RCC 7860 (cell line): Measurements from ENCODE around the gene ATRN.
"Not testable (repeated sequence)": the region's sequence is repeated elsewhere in the genome, so short reads cannot be mapped to it uniquely, and the experiment has no call there.

ENCODE experiments used
- DNase-seq: peaks from one replicate; pipeline ENCODE4 v3.0.0-alpha.2; 2015; ENCODE audit warnings: low spot score
- FAIRE-seq: peaks from 2 replicates; lab custom pipeline; 2012; peaks lifted over from hg19 to GRCh38; lab: Jason Lieb, UNC

ATRN gene

GRCh38 chr20:3470627-3471396 is at the start of gene ATRN:
TSS of gene ATRN (plus strand) at chr20:3471018. CDS start at chr20:3471108, 90 bp downstream.
- FAIRE-seq: no peak

DNA sequence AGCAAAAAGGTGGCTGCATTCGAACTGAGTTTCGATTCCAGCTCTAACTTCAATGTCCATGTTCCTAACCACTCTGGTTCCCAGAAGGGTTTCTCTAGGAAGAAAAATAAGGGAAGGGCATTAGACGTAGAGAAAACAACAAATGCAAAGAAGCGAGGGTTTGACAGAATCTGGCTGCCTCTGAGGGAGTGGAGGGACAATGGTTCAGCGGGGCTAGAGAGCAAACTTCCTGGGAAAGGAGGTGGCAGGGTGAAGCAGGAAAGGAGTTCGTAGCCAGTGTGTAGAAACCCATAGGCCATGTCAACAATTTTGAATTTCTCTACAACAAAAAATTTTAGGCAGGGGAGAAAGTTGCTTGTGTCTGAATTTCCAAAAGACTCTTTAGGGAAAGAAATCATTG is 48.8 kb upstream of the ATRN start:
- no peak for DNase-seq
- FAIRE-seq: no peak

More at GRCh38 chr20:3470627-3471396, at the start of gene ATRN:
- peak; percentile 58 for DNase-seq

- DNase-seq (no peak), FAIRE-seq (no peak)
These were observed 47.7 kb upstream of the ATRN start for GRCh38 chr20:3423126-3423525.

GRCh38 chr20:3426766-3427165 is 44.1 kb upstream of the ATRN start:
- FAIRE-seq, DNase-seq: not testable (repeated sequence)

- DNase-seq (no peak), FAIRE-seq (no peak)
These were observed 40.3 kb upstream of the ATRN start for GRCh38 chr20:3430376-3431069.

DNA sequence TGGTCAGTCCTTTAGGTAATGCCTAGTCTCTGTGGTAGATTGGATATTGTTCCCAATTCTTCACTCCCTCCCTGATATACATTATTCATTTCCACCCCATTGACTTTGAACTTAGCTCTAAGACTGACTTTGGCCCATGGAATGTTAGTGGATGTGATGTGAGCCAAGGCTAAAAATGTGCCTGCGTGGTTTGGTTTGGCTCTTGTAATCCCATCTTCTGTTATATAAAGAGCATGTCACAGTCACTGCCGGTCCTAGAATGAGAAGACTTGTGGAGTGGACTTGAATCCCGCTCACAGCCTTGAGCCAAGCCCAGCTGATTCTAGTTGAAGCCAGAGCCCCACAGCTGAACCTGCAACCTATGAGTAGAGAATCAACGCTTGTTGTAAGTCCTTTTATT is 39.7 kb upstream of the ATRN start:
- no peak for FAIRE-seq
- no peak for DNase-seq

- FAIRE-seq (no peak), DNase-seq (no peak)
These were observed 38.0 kb upstream of the ATRN start for GRCh38 chr20:3432844-3433243.

- no peak for FAIRE-seq
- no peak for DNase-seq
These were observed 37.1 kb upstream of the ATRN start for GRCh38 chr20:3433744-3434143.

DNA sequence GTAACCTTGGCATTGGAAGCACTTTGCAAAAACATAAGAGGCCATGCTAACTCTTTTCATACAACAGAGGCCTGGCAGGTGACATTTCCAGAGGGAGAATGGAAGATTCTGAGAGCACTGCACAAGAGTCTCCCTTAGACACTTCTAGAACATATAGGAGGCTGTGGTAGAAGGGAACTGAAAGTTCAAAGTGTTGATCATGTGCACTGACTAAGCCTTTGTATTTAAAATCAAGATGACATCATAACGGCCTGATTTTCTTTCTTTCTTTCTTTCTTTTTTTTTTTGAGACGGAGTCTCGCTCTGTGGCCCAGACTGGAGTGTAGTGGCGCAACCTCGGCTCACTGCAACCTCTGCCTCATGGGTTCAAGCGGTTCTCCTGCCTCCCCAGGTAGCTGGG is 36.6 kb upstream of the ATRN start:
- no peak for FAIRE-seq

GRCh38 chr20:3436864-3437574 is 33.8 kb upstream of the ATRN start:
- FAIRE-seq: no peak

More for the DNA sequence above, 36.6 kb upstream of the ATRN start:
- DNase-seq: no peak

GRCh38 chr20:3446779-3447178 is 24.0 kb upstream of the ATRN start:
- FAIRE-seq: no peak
- DNase-seq: no peak

More at GRCh38 chr20:3436864-3437574, 33.8 kb upstream of the ATRN start:
- no peak for DNase-seq

DNA sequence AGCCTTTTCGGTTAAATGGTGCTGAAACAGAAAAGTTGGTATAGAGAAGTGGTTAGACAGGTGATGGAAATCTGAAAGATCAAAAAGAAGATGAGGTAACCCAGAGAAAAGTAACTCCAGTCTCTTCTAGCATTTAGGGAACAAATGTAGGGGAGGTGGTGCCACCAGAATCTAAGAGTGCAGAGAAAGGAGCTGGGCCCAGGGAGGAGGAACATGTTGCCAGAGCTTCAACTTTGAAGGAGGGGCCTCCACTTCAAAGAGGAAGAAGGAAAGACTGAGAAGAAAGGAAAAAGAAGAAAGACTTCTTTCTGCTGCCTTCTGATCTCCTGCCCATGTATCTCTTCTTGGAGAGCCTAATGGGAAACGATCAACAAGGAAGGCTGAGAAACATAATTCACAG is 23.5 kb upstream of the ATRN start:
- FAIRE-seq (no peak), DNase-seq (no peak)

- no peak for FAIRE-seq
These were observed 21.5 kb upstream of the ATRN start for GRCh38 chr20:3449319-3449718.

DNA sequence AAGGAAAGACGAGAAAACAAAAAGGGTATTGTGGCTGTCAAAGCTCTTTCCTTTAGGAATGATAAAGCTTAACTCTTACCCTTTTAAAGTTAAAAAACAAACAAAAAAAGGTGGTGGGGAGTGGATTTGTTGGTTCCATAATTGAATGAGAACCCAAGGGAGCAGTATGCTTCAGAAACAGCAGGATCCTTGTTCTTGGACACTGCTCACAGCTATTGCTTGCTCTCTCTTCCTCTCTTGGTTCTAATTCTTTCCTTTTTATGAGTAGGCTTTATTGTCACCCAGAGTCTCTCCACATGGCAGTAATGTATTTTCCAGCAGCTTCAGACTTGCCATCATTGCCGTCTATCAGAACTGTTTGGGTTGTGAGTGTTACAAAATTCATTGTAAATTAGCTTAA is 18.7 kb upstream of the ATRN start:
- no peak for FAIRE-seq
- DNase-seq: no peak

More at GRCh38 chr20:3449319-3449718, 21.5 kb upstream of the ATRN start:
- no peak for DNase-seq

DNA sequence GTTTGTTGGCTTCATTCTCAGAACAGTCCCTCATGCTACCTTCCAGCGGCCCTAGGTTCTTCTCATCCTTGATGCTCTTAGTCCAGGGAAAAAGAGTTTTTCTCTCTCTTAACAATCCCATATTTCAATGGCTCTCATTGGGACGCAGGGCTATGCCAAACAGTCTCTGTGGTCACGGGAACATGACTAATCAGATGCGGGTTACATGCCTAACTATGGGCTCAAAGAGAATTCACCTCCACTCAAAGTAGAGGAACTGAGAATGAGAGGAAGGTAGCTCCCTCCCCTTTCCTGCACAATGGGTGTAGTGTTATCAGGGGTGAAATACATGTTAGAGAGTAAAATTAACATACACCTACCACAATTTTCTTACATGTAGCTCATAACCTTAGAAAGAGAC is 18.1 kb upstream of the ATRN start:
- no peak for FAIRE-seq

GRCh38 chr20:3454831-3455230 is 16.0 kb upstream of the ATRN start:
- no peak for DNase-seq
- FAIRE-seq: no peak

More for the DNA sequence above, 18.1 kb upstream of the ATRN start:
- DNase-seq: no peak

GRCh38 chr20:3456648-3457047 is 14.2 kb upstream of the ATRN start:
- no peak for DNase-seq
- FAIRE-seq: no peak

- DNase-seq (no peak), FAIRE-seq (no peak)
These were observed 10.9 kb upstream of the ATRN start for GRCh38 chr20:3459881-3460307.

DNA sequence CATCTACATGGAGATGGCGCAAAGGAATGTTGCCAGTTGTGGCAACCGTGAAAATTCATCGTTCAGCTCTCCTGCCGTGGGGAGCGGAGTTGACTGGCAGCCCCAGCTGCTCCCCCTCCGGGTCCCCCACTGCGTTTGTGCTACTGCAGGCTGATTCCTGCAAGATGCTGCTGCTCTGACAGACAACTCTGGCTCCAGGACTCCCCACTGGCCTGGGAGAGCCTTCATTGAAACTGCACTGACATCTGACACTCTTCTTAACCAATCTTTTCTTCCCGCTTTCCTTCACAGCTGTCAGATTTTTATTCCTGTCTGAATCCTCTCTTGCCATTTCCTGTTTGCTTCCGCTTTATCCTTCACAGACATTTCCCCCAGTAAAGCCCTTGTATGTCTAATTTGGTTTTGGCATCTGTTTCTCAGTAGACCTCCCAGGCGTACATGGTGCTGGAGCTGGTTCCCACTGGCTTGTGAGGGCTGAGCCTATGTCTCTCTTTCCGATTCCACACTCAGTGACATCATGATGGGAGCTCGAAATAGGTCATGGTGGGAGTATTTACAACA is 9.5 kb upstream of the ATRN start:
- FAIRE-seq (no peak), DNase-seq (no peak)

- no peak for DNase-seq
- FAIRE-seq: no peak
These were observed 8.7 kb upstream of the ATRN start for GRCh38 chr20:3461911-3462677.
